HG02623 (cell line): ENCODE results near the gene CFAP46.

ENCODE experiments used
- ATAC-seq: cut with Tn5 transposase; IDR thresholded peaks from one replicate; pipeline ENCODE4 v1.9.1; 2021; ENCODE audit warnings: moderate library complexity; ENCODE audit not compliant: unreplicated experiment

CFAP46 gene

DNA sequence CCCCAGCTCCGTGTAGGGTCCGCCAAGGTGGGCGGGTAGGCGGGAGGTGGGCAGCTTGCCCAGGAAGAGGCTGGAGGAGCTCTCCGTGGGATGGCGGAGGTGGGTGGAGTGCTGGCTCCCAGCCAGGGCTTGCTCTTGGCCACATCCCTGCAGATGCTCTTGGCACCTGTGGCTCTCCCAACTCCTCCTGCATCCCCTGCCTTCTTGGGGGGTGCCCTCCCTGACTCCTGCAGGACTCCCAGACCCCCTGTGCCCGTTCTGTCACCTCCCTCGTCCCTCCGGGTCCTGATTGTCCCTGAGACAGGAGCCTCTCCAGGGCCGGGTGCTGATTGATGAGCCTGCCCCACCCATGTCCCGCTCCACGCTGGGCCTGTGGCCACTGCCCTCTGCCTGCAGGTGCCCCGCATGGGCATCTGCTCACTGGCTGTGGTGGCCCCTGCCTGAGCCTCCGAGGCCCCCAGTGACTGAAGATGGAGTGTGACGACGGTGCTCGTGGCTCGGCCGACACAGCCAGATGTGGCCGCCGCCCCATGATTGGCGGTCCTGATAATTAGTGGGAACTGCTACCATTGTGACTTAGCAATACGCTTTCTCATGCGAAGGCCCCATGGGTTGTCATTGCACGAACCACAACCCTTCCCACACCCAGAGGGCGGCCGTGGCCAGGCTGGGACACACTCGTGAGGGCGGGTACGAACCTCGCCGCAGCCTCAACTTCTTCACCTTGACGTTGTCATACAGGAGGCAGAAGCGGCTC is 23.6 kb downstream of the CFAP46 start:
- ATAC-seq = no peak

- ATAC-seq = no peak
Observed at GRCh38 chr10:132918264-132918616, 24.1 kb downstream of the CFAP46 start.

DNA sequence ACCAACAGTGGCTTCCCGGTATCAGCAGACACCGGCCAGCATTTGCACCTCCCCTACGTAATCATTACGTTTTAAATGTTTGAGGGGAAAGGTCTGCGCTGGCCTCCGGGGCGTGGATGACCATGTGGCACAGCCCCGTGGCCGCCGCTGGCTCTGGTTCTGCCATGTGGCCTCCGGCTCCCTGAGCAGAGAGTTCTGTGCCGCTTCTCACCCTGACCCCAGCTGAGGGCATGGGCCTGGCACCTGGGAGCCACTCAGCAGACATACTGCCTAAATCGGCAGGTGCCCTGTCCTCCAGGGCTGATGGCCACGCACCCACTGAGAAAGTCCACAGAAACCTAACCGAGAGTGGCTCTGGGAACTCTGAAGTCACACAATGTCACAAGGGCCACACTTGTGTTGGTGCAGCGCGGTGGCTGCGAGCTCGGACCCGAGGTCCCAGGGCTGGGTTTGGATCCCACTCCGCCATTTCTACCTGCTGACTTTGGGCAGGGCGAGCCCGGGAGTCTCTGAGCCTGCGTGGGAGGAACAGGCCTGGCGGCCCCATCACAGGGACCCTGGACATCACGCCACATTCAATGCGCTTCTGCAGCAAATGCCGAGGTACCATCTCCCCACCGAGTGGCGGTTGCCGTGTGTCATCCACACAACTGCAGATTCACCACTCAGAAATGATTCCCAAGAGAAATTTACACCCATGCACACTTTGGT is 25.3 kb downstream of the CFAP46 start:
- ATAC-seq = no peak

DNA sequence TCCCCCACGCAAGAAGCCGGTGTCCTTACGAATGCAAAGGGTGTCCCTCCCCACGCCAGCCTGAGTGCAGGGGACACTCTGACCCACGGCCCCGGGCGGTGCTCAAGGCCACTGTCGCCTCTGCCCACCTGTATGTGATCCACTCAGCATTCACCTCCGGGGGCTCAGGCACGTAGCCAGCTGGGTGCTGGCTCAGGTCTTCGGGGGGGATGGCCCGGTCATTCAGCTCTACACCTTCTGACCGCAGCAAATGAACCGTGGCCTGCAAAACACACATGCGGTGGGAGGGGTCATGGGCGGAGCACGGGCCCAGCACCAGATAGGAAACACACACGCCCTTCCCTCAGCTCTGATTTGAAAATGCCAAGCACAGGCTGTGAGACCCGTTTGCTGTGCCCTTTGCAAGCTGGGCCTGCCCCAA is 25.9 kb downstream of the CFAP46 start:
- no peak for ATAC-seq

DNA sequence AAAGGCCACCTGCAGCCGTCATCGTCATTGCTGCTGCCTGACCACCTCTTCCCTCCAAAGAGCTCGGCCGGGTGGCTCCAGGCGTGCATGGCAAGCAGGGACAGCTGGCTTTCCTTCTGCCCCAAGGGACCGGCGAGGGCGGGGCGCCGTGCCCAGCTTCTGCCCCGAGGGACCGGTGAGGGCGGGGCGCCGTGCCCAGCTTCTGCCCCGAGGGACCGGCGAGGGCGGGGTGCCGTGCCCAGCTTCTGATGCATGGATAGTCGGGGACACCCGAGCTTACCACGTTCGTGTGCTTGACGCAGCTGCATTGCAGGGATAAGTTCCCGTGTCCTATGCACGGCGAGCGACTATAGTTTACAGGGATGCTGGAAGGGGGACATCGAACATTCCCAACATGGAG is 27.0 kb downstream of the CFAP46 start:
- no peak for ATAC-seq

- ATAC-seq = no peak
Observed at GRCh38 chr10:132914732-132915131, 27.6 kb downstream of the CFAP46 start.

- no peak for ATAC-seq
Observed at GRCh38 chr10:132913559-132914115, 28.7 kb downstream of the CFAP46 start.

GRCh38 chr10:132912713-132913558 is 29.4 kb downstream of the CFAP46 start:
- ATAC-seq = no peak

DNA sequence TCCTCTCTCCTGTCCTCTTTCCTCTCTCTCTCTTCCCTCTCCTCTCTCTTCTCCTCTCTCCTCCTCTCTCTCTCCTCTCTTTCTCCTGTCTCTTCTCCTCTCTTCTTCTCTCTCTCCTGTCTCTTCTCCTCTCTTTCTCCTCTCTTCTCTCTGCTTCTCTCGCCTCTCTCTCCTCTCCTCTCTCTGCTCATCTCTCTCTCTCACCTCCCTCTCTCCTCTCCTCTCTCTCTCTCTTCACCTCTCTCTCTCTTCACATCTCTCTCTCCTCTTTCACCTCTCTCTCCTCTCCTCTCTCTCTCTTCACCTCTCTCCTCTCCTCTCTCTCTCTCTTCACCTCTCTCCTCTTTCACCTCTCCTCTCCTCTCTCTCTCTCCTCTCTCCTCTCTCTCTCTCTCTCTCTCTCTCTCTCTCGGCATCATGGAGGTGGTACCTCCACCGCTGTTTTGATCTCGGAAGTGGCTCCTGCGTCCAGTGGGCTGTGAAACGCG is 30.1 kb downstream of the CFAP46 start:
- ATAC-seq = no peak

- ATAC-seq = no peak
Observed at GRCh38 chr10:132911786-132912097, 30.6 kb downstream of the CFAP46 start.

DNA sequence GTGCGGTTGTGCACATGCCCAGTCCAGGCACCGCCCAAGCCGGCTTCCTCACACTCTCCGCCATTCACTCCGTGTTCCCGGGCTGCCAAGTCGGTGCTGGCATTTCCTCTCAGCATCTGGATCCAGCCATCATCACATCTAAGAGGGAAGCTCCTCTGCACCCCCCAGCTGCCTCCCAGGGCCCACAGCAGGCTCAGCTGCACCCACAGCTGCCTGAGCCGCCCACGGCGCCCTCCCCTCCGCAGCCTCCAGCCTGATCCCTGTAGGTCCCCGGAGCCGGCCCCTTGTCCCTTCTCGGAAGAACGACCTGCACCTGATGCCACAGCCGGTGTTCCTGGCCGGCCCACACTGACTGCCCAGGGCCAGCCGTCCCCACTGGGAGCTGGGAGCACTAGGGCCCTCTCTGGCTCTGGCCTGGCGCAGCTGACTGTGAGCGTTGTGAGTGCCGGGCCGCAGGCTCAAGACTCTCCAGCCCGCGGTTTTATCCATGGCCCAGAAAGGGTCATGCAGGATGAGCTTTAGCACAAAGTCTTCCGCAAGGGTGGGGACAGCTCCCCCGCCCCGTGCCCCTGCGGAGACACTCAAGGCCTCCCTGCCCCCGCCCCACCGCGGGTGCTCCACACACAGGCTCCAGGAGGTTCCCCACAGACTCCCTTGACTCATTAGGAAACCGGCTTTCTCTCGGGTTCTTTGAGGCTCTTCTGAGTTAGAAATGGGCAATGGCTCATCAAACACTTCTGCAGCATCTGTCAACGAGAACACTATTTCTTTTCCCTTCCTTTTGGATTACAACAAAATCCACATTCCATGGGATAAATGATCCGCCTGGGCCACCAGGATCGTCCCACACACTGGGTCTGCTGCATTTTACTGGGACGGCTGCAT is 31.2 kb downstream of the CFAP46 start:
- no peak for ATAC-seq

DNA sequence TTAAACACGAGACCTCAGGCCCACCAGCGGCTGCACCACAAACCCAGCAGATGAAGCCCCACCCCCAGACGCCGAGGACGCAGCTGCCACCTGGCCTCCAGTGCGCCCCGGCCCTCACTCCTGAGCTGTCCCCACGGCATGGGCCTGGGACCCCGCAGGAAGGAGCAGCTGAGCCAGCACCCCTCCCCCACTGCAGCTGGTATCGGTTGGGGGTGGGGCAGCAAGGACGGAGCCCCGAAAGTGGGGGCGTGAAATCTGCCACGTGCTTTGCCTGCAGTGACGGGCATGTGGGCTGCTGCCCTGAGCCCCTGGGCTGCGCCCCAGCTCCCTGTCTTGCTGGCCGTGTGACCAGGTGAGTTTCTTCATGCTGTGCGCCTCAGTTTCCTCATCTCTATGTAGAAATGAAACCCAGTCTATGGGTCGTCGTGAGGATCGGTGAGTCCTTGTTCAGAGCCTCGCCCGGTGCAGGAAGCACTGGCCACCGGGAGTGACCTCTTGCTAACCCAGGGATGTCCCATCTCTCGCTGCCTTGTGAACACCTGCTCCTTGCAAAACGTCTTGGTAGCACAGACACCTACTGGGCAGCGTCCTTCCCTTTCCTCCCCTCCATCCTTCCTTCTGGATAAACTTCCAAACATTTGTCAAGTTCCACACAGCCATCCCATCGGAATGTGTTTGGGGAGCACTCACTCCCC is 32.0 kb downstream of the CFAP46 start:
- no peak for ATAC-seq

- ATAC-seq = no peak
Observed at GRCh38 chr10:132909491-132910071, 32.8 kb downstream of the CFAP46 start.

DNA sequence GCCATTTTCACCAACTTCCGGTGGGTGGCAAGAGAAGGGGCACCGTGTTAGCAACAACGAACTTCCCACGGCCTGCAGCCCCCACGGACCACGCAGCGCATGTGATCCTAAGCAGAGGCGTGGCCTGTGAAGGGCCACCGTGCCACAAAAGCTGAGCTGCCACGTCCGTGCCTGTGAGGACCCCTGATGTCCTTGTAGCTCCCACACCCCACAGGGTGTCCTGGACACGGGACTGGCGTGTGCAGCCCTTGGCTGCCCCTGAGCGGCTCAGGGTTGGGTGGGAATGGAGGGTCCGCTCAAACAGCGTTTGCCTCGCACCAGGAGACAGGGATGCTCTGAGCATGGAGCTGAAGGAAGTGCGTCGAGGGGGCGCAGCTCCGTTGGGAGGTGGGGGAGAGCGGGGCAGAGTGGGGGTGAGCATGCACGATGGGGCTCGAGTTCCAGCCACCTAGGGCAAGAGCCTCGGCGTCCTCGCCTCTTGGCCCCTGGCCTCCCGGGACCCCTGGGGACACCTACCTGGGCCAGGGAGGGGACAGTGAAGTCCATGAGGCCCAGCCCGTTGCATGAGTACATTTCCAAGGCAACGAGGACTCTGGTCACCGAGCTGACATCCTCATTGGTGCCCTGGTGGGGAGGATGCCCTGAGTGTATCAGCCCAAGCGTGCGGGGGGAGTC is 33.6 kb downstream of the CFAP46 start:
- no peak for ATAC-seq

DNA sequence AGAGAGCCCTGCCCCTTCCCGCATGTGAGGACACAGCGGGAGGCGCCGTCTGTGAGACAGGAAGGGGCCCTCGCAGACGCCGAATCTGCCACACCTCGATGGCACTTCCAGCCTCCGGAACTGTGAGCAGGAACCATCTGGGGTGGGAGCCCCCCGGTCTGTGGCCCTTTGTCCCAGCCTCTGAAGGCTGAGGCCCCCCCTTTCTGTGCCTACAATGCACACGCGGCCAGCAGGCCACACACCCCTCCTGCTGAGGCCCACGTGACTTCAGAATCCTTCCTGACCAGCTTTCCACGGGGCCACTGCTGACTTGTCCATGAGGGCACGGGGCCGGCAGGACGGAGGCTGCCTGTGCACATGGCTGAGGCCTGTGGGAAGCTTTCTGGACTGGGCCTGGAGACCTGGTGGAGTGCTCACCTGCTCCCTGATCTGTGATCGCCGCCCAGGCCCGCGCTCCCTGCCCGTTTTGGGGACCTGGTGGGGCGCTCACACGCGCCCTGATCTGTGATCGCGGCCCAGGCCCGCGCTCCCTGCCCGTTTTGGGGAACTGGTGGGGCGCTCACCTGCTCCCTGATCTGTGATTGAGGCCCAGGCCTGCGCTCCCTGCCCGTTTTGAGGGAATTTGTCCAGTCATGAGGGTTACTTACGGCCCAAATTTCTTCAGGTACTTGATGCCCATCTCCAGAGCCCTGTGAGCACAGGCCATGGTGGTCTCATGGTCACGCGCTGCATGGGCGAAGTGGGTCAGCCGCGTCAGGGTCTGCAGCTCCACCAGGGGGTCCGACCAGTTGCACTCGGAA is 34.3 kb downstream of the CFAP46 start:
- no peak for ATAC-seq

- ATAC-seq = no peak
Observed at GRCh38 chr10:132906836-132907235, 35.5 kb downstream of the CFAP46 start.

DNA sequence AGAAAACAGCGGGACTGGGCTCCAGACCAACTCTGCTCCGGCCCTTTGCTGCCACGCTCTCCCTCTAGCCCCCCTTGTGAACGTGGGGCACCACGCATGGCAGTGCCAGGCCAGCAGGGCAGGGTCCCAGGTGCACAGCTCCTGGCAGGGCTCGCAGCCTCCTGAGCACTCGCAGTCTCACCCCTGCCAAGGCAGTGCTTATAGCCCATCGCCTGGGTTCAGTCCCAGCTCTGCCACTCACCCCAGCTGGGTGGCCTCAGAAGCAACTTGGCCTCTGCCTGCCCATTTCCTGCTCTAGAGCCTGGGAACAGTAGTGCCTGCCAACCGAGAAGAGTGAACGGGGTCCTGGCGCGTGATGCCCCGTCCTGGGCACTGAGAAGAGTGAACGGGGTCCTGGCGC is 36.3 kb downstream of the CFAP46 start:
- ATAC-seq = no peak

DNA sequence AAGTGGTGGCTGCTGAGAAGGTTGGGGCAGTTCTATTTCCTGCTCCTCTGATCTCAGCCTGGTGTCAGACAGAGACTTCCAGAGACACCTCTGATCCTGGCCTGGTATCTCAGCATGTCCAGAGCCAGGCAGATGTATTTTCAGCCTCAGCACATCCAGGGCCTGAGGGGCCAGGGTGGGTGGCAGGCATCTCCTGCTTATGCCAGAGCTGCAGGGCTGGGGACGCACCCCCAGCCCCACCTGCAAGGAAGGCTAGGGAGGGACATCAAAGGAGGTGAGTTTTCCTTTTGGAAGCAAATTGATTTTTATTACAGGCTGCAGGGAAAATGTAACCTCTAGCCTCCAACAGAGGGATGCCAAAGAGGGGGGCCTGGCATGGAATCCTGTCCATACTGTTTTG is 36.7 kb downstream of the CFAP46 start:
- ATAC-seq = no peak
